ENCODE results near the gene CACNA1I.

The CACNA1I gene

DNA sequence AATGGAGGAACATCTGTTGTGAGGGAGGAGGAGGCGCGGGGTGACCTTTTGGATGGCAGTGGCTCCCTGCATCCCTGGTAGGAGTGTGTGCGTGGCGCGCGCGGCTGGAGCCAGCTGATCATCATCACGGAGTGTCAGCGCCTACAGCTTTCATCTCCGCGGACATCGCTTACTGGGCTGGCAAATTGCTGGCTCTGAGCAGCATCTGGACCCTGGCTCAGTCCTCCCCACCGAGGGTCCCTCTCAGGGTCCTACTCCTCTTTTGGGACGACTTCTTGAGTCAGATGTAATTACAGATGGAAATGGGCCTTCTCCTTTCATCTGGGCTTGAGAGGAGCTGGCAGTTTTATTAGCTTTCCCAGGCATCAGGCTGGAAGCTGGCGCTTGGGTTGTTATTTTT lies 85.3 kb downstream of the CACNA1I start:
- H3K27me3 ChIP-seq (ENCODE audit: low read length) = no peaks in the 10 kb centered on the region
- H2AFZ ChIP-seq (ENCODE audit: low read depth, low read length, severe bottlenecking) = no peak overlapping the region
- H3K27ac ChIP-seq (ENCODE audit: low read depth, low read length) = no peak overlapping the region
- H3K9me3 ChIP-seq (ENCODE audit: insufficient read depth, low read length) = no peaks in the 10 kb centered on the region
- H3K4me2 ChIP-seq (ENCODE audit: low read depth, low read length, poor library complexity, severe bottlenecking) = no peak overlapping the region
- TF ChIP-seq CTCF (IDR thresholded peaks at IDR 0.05; ENCODE audit: insufficient read depth, low read length, poor library complexity, severe bottlenecking) (no peak), EZH2phosphoT487 (conservative IDR thresholded peaks at IDR 0.05; ENCODE audit: low read length) (no peak)
- no peaks in the 10 kb centered on the region for H3F3A ChIP-seq (ENCODE audit: insufficient read depth)
- H3K4me3 ChIP-seq (ENCODE audit: insufficient read depth, low read length, poor library complexity, severe bottlenecking) = no peak overlapping the region
- no peaks in the 10 kb centered on the region for H3K36me3 ChIP-seq (ENCODE audit: low read length)
- no peaks in the 10 kb centered on the region for H3K9me2 ChIP-seq (replicated peaks; ENCODE audit: insufficient read depth, low read length)
- no peaks in the 10 kb centered on the region for H4K20me1 ChIP-seq (ENCODE audit: low read depth, low read length)
- no peaks in the 10 kb centered on the region for H3K79me2 ChIP-seq (ENCODE audit: insufficient read depth, low read length)
- H3K9ac ChIP-seq (ENCODE audit: low read length) = no peak overlapping the region

GRCh38 chr22:39656495-39657490 lies 86.2 kb downstream of the CACNA1I start:
- H2AFZ ChIP-seq (ENCODE audit: low read depth, low read length, severe bottlenecking) = no peak overlapping the region

DNA sequence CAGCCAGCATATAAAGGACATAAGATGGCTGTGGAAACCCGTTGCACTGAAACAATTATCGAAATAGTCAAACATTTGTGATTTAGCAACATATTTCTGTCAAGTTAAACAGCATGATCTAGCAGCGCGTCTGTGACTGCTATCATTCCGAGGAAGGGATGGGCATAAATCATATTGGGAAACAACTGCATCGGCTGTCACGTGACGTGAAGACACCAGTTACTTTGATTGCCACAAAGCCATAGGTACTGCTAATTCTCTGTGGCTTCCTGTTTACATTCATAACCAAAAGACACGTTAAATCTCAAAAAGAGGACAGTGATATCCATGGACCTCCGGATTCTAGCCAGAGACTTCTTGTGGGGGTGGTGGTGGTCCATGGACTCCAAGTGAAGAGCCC lies 87.8 kb downstream of the CACNA1I start:
- no peaks in the 10 kb centered on the region for H3K79me2 ChIP-seq (ENCODE audit: insufficient read depth, low read length)
- H3K9me3 ChIP-seq (ENCODE audit: insufficient read depth, low read length) = no peaks in the 10 kb centered on the region
- no peaks in the 10 kb centered on the region for H3F3A ChIP-seq (ENCODE audit: insufficient read depth)
- no peaks in the 10 kb centered on the region for H4K20me1 ChIP-seq (ENCODE audit: low read depth, low read length)
- H3K36me3 ChIP-seq (ENCODE audit: low read length) = no peaks in the 10 kb centered on the region
- H3K27ac ChIP-seq (ENCODE audit: low read depth, low read length) = no peak overlapping the region
- no peaks in the 10 kb centered on the region for H3K9me2 ChIP-seq (replicated peaks; ENCODE audit: insufficient read depth, low read length)
- H3K27me3 ChIP-seq (ENCODE audit: low read length) = no peaks in the 10 kb centered on the region
- H3K9ac ChIP-seq (ENCODE audit: low read length) = no peak overlapping the region
- no peak overlapping the region for H2AFZ ChIP-seq (ENCODE audit: low read depth, low read length, severe bottlenecking)
- TF ChIP-seq EZH2phosphoT487 (conservative IDR thresholded peaks at IDR 0.05; ENCODE audit: low read length) (no peak), CTCF (IDR thresholded peaks at IDR 0.05; ENCODE audit: insufficient read depth, low read length, poor library complexity, severe bottlenecking) (no peak)
- no peak overlapping the region for H3K4me2 ChIP-seq (ENCODE audit: low read depth, low read length, poor library complexity, severe bottlenecking)
- no peak overlapping the region for H3K4me3 ChIP-seq (ENCODE audit: insufficient read depth, low read length, poor library complexity, severe bottlenecking)

More at GRCh38 chr22:39656495-39657490, 86.2 kb downstream of the CACNA1I start:
- TF ChIP-seq EZH2phosphoT487 (conservative IDR thresholded peaks at IDR 0.05; ENCODE audit: low read length) (no peak), CTCF (IDR thresholded peaks at IDR 0.05; ENCODE audit: insufficient read depth, low read length, poor library complexity, severe bottlenecking) (no peak)
- no peak overlapping the region for H3K4me2 ChIP-seq (ENCODE audit: low read depth, low read length, poor library complexity, severe bottlenecking)
- H3K9me2 ChIP-seq (replicated peaks; ENCODE audit: insufficient read depth, low read length) = no peaks in the 10 kb centered on the region
- no peaks in the 10 kb centered on the region for H3K79me2 ChIP-seq (ENCODE audit: insufficient read depth, low read length)
- no peaks in the 10 kb centered on the region for H3F3A ChIP-seq (ENCODE audit: insufficient read depth)
- no peak overlapping the region for H3K9ac ChIP-seq (ENCODE audit: low read length)
- H3K27ac ChIP-seq (ENCODE audit: low read depth, low read length) = no peak overlapping the region
- no peaks in the 10 kb centered on the region for H3K36me3 ChIP-seq (ENCODE audit: low read length)
- H3K9me3 ChIP-seq (ENCODE audit: insufficient read depth, low read length) = no peaks in the 10 kb centered on the region
- no peaks in the 10 kb centered on the region for H3K27me3 ChIP-seq (ENCODE audit: low read length)
- no peak overlapping the region for H3K4me3 ChIP-seq (ENCODE audit: insufficient read depth, low read length, poor library complexity, severe bottlenecking)
- H4K20me1 ChIP-seq (ENCODE audit: low read depth, low read length) = no peaks in the 10 kb centered on the region

Data from SU-DHL-6 (cell line).